ENCODE results near the gene TRIM13. TPM values are rescaled to one million over a fixed set of nuclear protein-coding genes. Genes with fewer than 3 reads are reported as not detected.

Gene TRIM13
- total and polyA plus RNA-seq, 2 of the 13 experiments (the other 11 are each of a cell fraction or from before 2014, with no cell fraction given), result 22.0 to 24.4 TPM

- no peak overlapping the region for H2AFZ ChIP-seq (ENCODE audit: low read length)
- no peaks in the 10 kb centered on the region for H3K79me2 ChIP-seq (ENCODE audit: insufficient read depth, low read length)
- ATAC-seq (peak; percentile 87), DNase-seq (ENCODE audit: low spot score) (peak; percentile 65), FAIRE-seq (peak; percentile 52)
- H3K27me3 ChIP-seq (ENCODE audit: control insufficient read depth in 1 of 2, insufficient read depth in 2 of 2, low read length in 2 of 2), result no peaks in the 10 kb centered on the region
- no peaks in the 10 kb centered on the region for H3K9me3 ChIP-seq (ENCODE audit: low read length)
- BruUV-seq (replicated peaks), result no TSS peak
- POLR2A ChIA-PET, result interaction anchor here (0.9 to 1.5 kb wide), 2 partner anchors 104 to 935 kb away, joined by 3 read pairs; no protein-coding TSS in a partner anchor
- peaks cover 24% of the 10 kb centered on the region for H3K4me1 ChIP-seq (ENCODE audit: insufficient read depth, low read length)
- CTCF ChIA-PET (ENCODE audit: low intra/inter-chr PET ratio, low total read pairs), result interaction anchor here (0.7 kb wide), 1 partner anchor 825 kb away, joined by 3 read pairs; no protein-coding TSS in a partner anchor
- H3K4me3 ChIP-seq (replicated peaks in 1 of 3; ENCODE audit: insufficient read depth in 1 of 3, low read depth in 2 of 3, low read length in 3 of 3), result peak overlapping the region in 1 of 3 experiments; percentile 4; a peak in 1 of 6 replicates
- no peak overlapping the region for H3K27ac ChIP-seq (ENCODE audit: extremely low read length, insufficient read depth, low read length)
- H3K9ac ChIP-seq (ENCODE audit: insufficient read depth, low read depth, low read length), result no peak overlapping the region
- 25% methylated on average over 8 of the region's 8 CpGs for WGBS (ENCODE audit: low lambda C conversion rate)
- intact Hi-C loops (cut with micrococcal nuclease; ENCODE audit: unreplicated experiment), result loop anchor here (1.0 to 5.0 kb wide), 4 partner anchors 106 to 1094 kb away; no protein-coding TSS in a partner anchor
- no peaks in the 10 kb centered on the region for H4K20me1 ChIP-seq (ENCODE audit: insufficient read depth, low read length)
- no peaks in the 10 kb centered on the region for H3K36me3 ChIP-seq (replicated peaks in 1 of 2; ENCODE audit: control insufficient read depth in 1 of 2, insufficient read depth in 2 of 2, low read length in 2 of 2)
- H3K4me2 ChIP-seq (ENCODE audit: low read depth, low read length), result peak overlapping the region; percentile 48
- in situ Hi-C loops (cut with HindIII; ENCODE audit: extremely low pct_ligation_motif_present, low pct_unique_long_range_greater_than_20kb), result loop anchor here (10.0 to 25.0 kb wide), 4 partner anchors 561 to 1086 kb away; no protein-coding TSS in a partner anchor
- TF ChIP-seq HNRNPL (IDR thresholded peaks at IDR 0.05; ENCODE audit: low read depth, low read length) (no peak), ZBTB40 (IDR thresholded peaks at IDR 0.05) (no peak), ZBTB40 (CRISPR knock-in tag; IDR thresholded peaks at IDR 0.05) (no peak), SMC3 (IDR thresholded peaks at IDR 0.05; ENCODE audit: low read length) (peak; percentile 83), STAG1 (CRISPR knock-in tag; IDR thresholded peaks at IDR 0.05) (peak; percentile 98), ELF3 (CRISPR knock-in tag; IDR thresholded peaks at IDR 0.05) (peak; percentile 42; the same call in 1 of the 2 replicates), ZNF598 (CRISPR knock-in tag; IDR thresholded peaks at IDR 0.05; ENCODE audit: borderline replicate concordance) (no peak), RAD21 (CRISPR knock-in tag; IDR thresholded peaks at IDR 0.05) (peak; percentile 81), CEBPB (IDR thresholded peaks at IDR 0.05; ENCODE audit: borderline replicate concordance, low read depth, low read length) (peak; percentile 71), ESRRA (CRISPR knock-in tag; IDR thresholded peaks at IDR 0.05; ENCODE audit: low read depth) (no peak), FOSL2 (CRISPR knock-in tag; IDR thresholded peaks at IDR 0.05) (peak; percentile 18; the same call in 1 of the 2 replicates), PAF1 (CRISPR knock-in tag; IDR thresholded peaks at IDR 0.05) (no peak), ZFP82 (CRISPR knock-in tag; IDR thresholded peaks at IDR 0.05; ENCODE audit: borderline replicate concordance) (no peak), GLMP (CRISPR knock-in tag; IDR thresholded peaks at IDR 0.05; ENCODE audit: borderline replicate concordance) (no peak)
These were observed 20.3 kb upstream of the TRIM13 start for GRCh38 chr13:49976314-49977258.
